Activated CD8-positive, alpha-beta T cell treated with anti-CD3 and anti-CD28 coated beads, Interleukin-2, amount 10 ng/mL, durations not matched to agents 7 days and 5 days (primary cell): ENCODE data around the gene KCNQ2. TPM values are rescaled to one million over a fixed set of nuclear protein-coding genes. Genes with fewer than 3 reads are reported as not detected.

Experiments used
- ATAC-seq: fragments of 150-1000 bp; cut with Tn5 transposase; one replicate; pipeline ENCODE4 v1.10.0; 2021; ENCODE audit warnings: moderate library complexity
- CTCF ChIA-PET: fragments of 350-600 bp; sonication (Branson Sonifier 250); formaldehyde crosslinking; loops from one replicate; lab custom pipeline; 2021; ENCODE audit warnings: antibody characterized with exemption; lab: Charles Lee
- POLR2A ChIA-PET: fragments of 350-600 bp; sonication (Branson Sonifier 250); formaldehyde crosslinking; loops from one replicate; lab custom pipeline; 2021; ENCODE audit warnings: antibody characterized with exemption; lab: Charles Lee
- DNase-seq: peaks from one replicate; pipeline ENCODE4 v3.0.0-alpha.2; 2020
- H3K27ac Mint-ChIP-seq: one replicate; pipeline ENCODE4 v1.8.0; 2021; ENCODE audit warnings: mild to moderate bottlenecking, mixed read lengths
- H3K27me3 Mint-ChIP-seq: one replicate; pipeline ENCODE4 v1.8.0; 2021; ENCODE audit warnings: low read depth, mixed read lengths
- H3K36me3 Mint-ChIP-seq: one replicate; pipeline ENCODE4 v1.8.0; 2021; ENCODE audit warnings: low read depth, mixed read lengths
- H3K4me1 Mint-ChIP-seq: one replicate; pipeline ENCODE4 v1.8.0; 2021; ENCODE audit warnings: low read depth, mixed read lengths
- H3K4me3 Mint-ChIP-seq: one replicate; pipeline ENCODE4 v1.8.0; 2021; ENCODE audit warnings: mild to moderate bottlenecking, mixed read lengths
- H3K9me3 Mint-ChIP-seq: one replicate; pipeline ENCODE4 v1.8.0; 2022; ENCODE audit warnings: mixed read lengths; ENCODE audit not compliant: insufficient read depth
- total RNA-seq, 2 experiments: library from RNA; stranded (reverse); gene quantifications; one replicate each; pipeline ENCODE4 v1.2.3, GENCODE V29; 2021

The KCNQ2 gene
- total RNA-seq, 2 experiments from 2014 or later, result not detected

DNA sequence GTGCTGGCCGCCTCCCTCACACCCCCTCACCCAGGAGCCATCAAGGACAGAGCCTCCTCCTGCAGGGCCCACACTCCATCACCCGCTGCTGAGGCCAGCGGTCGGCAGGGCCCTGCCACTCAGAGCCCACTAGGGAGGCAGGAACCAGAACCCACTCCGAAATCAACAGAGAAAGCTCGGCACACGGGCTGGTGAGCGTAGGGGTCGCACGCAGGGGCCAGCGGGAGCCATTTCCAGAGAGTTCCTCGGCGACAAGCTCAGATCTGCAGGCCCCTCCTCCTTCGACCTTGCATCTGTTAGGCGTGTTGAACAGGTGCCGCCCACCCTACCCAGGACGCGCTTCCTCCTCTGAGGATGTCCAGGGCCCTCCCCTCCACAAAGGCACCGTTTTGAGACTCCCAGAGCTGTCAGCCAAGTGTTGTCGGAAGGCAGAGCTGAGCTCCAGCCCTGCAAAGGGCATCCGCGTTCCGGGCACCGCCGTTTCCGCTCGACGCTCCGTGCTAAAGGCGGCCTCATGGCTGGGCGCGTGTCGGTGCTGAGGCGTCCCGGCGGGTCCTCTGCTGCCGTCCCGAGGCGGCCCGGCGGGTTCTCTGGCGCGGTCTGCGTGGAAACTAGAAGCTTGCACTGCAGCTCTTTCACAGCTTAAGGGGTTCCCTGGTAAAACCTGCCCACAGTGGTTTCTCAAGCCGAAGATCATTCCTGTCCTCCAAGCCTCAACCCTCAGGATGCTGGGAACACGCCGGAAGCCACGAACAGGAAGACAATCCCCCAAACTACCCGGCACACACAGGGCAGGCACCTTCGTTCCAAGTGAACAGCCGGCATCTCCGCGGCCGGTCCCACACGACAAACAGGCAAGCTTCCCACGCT lies 6.8 kb downstream of the KCNQ2 start:
- Mint-ChIP-seq H3K4me3 (no peak overlapping the region), H3K27ac (no peak overlapping the region), H3K36me3 (no peaks in the 10 kb centered on the region), H3K27me3 (peaks cover 9% of the 10 kb centered on the region), H3K9me3 (no peaks in the 10 kb centered on the region), H3K4me1 (no peaks in the 10 kb centered on the region)
- ChIA-PET CTCF (no interaction called here), POLR2A (interaction anchor here (1.9 kb wide), 1 partner anchor 56 kb away, joined by 7 read pairs; no protein-coding TSS in a partner anchor)
- ATAC-seq (no peak), DNase-seq (no peak)

DNA sequence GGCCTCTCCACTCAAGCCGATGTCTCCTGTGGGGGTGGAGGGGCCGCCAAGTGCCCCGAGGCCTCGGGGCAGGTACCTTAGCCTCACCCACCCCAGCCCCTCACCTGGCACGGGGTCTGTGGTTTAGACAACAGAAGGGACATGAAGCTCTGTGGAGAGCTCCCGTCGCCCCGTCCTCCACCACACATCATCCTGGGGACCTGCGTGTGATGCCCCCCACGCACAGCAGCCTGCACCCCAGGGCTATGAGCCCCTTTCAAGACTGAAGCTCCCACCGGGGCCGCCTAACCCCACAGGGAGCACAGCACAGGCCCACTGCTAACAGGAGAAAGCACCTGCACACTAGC lies 8.2 kb downstream of the KCNQ2 start:
- ChIA-PET CTCF (interaction anchor here (1.1 kb wide), 1 partner anchor 32 kb away, joined by 3 read pairs; no protein-coding TSS in a partner anchor), POLR2A (interaction anchor here (1.9 kb wide), 1 partner anchor 57 kb away, joined by 7 read pairs; no protein-coding TSS in a partner anchor)
- ATAC-seq (no peak), DNase-seq (no peak)
- no peak overlapping the region for H3K4me3 Mint-ChIP-seq
- H3K36me3 Mint-ChIP-seq, result no peaks in the 10 kb centered on the region
- no peaks in the 10 kb centered on the region for H3K9me3 Mint-ChIP-seq
- H3K27me3 Mint-ChIP-seq, result peaks cover 5% of the 10 kb centered on the region
- H3K4me1 Mint-ChIP-seq, result no peaks in the 10 kb centered on the region
- no peak overlapping the region for H3K27ac Mint-ChIP-seq

DNA sequence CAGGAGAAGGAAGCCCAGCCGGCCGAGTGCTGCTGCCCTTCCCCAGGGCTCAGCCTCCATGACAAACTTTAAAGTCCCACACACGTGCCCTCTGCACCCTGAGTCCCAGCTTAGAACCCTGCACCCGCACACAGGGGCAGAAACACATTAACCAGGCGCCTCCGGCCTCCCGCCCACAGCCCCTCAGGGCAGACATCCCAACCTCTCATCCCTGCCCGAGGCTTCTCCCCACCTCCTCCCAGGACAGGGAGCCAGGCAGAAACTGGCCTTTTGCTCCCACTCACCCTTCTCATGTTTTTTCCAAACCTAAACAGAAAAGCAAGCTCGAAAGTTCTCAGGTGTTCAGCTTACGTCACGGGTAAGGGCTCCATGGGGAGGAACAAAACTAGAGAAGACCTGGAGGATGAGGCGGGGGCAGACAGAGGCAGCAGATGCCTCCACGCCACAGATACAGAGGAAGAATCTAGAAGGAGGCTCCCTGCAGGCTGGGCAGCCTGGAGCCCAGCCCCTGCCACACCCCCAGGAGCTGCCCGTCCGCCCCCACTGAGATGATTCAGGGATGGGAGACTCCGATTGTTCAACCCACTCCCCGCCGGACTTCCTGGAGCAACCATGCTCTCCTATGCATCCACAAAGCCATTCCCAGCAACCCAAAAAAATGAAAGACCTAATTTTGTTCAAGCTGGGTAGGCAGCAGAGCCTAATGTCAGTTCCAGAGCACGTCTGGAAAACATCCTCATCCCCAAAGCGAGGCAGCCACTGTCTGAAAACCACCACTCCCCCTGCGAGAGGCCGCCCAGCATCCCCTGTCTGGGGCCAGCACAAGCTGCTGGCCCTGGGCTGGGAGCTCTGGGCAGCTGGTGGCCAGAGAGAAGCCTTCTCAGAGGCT lies 8.8 kb downstream of the KCNQ2 start:
- Mint-ChIP-seq H3K4me3 (no peak overlapping the region), H3K36me3 (no peaks in the 10 kb centered on the region), H3K4me1 (no peaks in the 10 kb centered on the region), H3K27ac (no peak overlapping the region), H3K27me3 (peaks cover 5% of the 10 kb centered on the region), H3K9me3 (no peaks in the 10 kb centered on the region)
- DNase-seq (no peak), ATAC-seq (no peak)
- POLR2A ChIA-PET, result no interaction called here
- CTCF ChIA-PET, result interaction anchor here (1.1 kb wide), 1 partner anchor 33 kb away, joined by 3 read pairs; no protein-coding TSS in a partner anchor

DNA sequence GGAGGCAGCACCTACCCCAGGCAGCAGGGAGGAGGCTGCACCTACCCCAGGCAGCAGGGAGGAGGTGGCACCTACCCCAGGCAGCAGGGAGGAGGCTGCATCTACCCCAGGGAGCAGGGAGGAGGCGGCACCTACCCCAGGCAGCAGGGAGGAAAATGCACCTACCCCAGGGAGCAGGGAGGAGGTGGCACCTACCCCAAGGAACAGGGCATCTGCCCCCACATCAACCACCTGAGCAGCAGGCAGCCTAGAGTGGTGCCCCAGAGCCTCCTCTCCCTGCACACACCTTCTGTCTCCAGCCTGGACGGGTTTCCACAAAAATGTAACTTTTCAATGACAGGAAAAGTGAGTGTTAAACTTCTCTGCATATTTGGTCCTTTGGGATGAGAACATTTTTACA lies 10.2 kb downstream of the KCNQ2 start:
- Mint-ChIP-seq H3K27ac (no peak overlapping the region), H3K4me3 (no peak overlapping the region), H3K4me1 (no peaks in the 10 kb centered on the region), H3K9me3 (no peaks in the 10 kb centered on the region), H3K27me3 (peaks cover 5% of the 10 kb centered on the region), H3K36me3 (no peaks in the 10 kb centered on the region)
- ATAC-seq (no peak), DNase-seq (no peak)
- ChIA-PET POLR2A (no interaction called here), CTCF (no interaction called here)

DNA sequence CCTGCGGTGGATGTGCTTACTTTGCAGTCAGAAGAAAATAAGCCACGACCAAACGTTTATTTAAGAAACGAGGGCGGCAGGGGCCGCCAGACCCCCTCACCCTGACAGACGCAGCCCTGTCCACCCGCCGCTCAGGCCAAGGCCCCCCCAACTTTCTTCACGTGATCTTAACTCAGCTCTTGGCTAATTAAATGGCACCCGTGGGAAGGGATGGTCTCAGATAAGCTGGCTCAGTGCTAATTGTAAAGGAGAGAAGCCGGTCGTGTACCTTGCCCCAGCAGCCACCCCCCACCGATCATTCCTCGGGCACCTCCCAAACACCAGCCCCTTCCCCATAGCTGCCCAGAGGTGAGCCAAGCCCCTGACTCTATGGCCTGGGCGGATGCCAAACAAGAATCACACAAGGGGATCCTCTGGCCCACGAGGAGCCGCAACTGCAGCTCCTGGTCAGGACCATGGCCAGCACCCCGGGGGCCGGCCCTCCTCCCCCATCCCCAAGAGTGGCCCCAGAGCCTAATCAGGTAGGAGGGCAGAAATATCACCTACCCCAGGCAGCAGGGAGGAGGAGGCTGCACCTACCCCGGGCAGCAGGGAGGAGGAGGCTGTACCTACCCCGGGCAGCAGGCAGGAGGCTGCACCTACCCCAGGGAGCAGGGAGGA lies 11.2 kb downstream of the KCNQ2 start:
- peaks cover 5% of the 10 kb centered on the region for H3K27me3 Mint-ChIP-seq
- no peaks in the 10 kb centered on the region for H3K36me3 Mint-ChIP-seq
- no peaks in the 10 kb centered on the region for H3K4me1 Mint-ChIP-seq
- ATAC-seq (peak; percentile 42), DNase-seq (peak; percentile 42)
- H3K4me3 Mint-ChIP-seq, result no peak overlapping the region
- CTCF ChIA-PET, result no interaction called here
- no peak overlapping the region for H3K27ac Mint-ChIP-seq
- POLR2A ChIA-PET, result no interaction called here
- H3K9me3 Mint-ChIP-seq, result no peaks in the 10 kb centered on the region

DNA sequence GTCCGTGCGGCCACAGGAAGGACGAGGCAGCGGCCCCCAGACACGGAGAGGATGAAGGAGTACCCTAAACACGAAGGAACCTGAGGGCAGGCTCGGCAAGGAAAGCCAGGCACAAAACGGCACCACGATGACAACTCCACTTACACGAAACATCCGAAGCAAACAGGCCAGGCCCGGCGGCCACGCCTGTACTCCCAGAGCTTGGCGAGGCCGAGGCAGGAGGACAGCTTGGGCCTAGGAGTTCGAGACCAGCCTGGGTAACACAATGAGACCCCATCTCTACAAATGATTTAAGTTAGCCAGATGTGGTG lies 13.4 kb downstream of the KCNQ2 start:
- no peak overlapping the region for H3K4me3 Mint-ChIP-seq
- CTCF ChIA-PET, result no interaction called here

DNA sequence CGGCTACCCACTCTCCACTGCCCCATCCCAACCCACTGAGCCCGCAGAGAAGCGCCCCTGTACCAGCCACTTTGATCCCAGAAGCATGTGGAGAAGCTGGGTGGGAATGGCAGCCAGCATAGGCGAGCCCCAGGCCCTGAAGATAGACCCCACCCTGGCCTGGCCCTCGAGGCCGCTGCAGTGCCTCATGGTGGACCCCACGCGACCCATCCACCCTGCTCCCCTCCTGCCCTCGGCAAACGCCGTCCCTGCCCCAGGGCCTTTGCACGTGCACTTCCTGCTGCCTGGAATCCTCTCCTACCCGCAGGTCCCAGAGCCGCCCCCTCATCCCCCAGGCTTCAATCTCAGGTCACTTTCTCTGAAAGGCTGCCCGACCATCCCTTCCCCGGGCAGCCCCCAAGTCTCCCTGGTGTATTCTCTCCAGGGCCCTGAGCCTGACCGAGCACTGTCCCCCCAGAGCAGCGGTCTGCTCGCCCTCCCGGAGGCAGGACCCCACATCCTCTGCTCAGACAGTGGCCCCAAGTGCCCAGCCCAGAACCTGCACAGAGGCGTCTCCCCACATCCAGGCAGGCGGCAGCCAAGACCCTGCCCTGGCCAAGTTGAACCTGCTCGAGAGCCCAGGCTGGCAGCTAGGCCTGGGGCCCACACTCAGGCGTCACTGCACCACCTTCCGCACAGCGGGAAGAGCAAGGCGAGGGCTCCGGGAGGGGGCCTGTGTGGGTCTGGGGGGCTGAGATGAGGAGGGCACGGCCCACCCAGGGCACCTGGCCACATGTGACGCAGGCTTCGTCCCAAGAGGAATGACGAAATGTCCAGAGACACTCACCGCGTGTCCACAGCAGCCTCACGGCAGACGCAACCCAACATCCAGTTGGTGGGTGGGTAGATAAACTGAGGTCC lies 14.0 kb downstream of the KCNQ2 start:
- POLR2A ChIA-PET, result no interaction called here

More for the DNA sequence above, 13.4 kb downstream of the KCNQ2 start:
- Mint-ChIP-seq H3K27ac (no peak overlapping the region), H3K27me3 (peaks cover 10% of the 10 kb centered on the region), H3K9me3 (no peaks in the 10 kb centered on the region), H3K36me3 (no peaks in the 10 kb centered on the region), H3K4me1 (no peaks in the 10 kb centered on the region)
- POLR2A ChIA-PET, result no interaction called here
- no peak for DNase-seq
- no peak for ATAC-seq

DNA sequence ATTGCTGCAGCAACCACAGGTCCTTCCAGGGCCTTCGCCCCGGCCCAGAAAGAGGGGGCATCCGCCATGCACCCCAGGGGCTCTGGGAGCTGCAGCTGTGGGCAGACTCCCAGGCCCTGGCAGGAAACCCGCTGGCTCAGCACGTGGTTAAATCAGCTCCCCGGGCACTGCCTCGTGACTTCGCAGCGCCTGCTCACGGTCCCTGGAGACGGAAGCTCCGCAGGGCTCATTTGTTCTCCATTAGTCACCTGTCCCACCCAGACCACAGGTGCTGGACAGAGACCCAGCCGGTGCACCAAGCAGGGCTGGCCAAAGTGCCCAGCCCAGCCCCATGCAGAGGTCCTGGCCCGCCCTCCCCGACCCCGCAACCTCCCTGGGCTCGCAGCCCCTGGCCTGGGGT lies 14.7 kb downstream of the KCNQ2 start:
- POLR2A ChIA-PET, result no interaction called here
- no peak overlapping the region for H3K4me3 Mint-ChIP-seq
- CTCF ChIA-PET, result no interaction called here
- H3K36me3 Mint-ChIP-seq, result no peaks in the 10 kb centered on the region
- peaks cover 12% of the 10 kb centered on the region for H3K27me3 Mint-ChIP-seq
- H3K9me3 Mint-ChIP-seq, result no peaks in the 10 kb centered on the region
- DNase-seq (no peak), ATAC-seq (no peak)
- H3K27ac Mint-ChIP-seq, result no peak overlapping the region
- no peaks in the 10 kb centered on the region for H3K4me1 Mint-ChIP-seq

More for the DNA sequence above, 14.0 kb downstream of the KCNQ2 start:
- no peaks in the 10 kb centered on the region for H3K36me3 Mint-ChIP-seq
- CTCF ChIA-PET, result no interaction called here
- ATAC-seq (no peak), DNase-seq (no peak)
- peaks cover 10% of the 10 kb centered on the region for H3K27me3 Mint-ChIP-seq
- no peaks in the 10 kb centered on the region for H3K4me1 Mint-ChIP-seq
- no peaks in the 10 kb centered on the region for H3K9me3 Mint-ChIP-seq
- no peak overlapping the region for H3K4me3 Mint-ChIP-seq
- no peak overlapping the region for H3K27ac Mint-ChIP-seq

DNA sequence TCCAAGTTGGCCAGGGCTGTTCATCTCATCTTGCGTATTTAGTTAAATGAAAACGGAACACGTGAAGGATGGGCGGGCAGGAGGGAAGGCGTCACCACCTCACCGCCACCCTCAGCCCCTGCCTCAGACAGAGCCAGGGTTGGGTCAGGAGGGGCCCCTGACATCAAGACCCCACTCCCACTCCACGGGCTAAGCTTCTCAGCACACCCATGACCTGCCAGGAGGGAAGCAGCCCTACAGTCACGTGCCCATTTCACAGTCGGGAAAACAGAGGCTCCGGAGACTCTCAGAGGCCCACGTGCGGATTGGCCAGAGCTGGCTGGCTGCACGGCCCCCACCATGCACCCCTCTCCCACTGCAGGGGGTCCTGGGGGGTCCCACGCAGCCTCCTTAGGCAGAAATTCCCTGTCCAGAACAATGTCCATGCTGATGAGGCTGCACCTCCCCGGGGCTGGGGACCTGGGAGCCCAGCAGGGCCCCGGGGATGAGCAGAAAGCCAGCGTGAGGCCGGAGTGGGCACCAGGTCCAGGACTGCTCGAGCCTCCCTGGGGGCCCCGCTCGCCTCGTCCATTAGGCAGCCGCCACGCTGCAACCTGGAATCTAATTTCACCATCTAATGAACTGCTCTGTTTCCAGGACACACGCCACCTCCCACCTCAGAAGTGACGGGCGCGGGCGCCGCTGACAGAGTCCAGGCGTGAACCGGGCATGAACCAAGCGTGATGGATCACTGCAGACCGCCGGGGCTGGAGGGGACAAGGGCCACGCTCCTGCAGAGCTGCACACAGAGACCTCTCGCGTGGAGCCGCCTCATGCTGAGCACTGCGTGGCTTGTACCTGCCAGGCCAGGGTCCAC lies 15.8 kb downstream of the KCNQ2 start:
- ChIA-PET POLR2A (no interaction called here), CTCF (no interaction called here)
- ATAC-seq, result no peak
- H3K27ac Mint-ChIP-seq, result no peak overlapping the region
- no peak overlapping the region for H3K4me3 Mint-ChIP-seq
- H3K27me3 Mint-ChIP-seq, result peaks cover 10% of the 10 kb centered on the region
- H3K4me1 Mint-ChIP-seq, result no peaks in the 10 kb centered on the region
- no peaks in the 10 kb centered on the region for H3K9me3 Mint-ChIP-seq
- no peaks in the 10 kb centered on the region for H3K36me3 Mint-ChIP-seq
- DNase-seq, result no peak

DNA sequence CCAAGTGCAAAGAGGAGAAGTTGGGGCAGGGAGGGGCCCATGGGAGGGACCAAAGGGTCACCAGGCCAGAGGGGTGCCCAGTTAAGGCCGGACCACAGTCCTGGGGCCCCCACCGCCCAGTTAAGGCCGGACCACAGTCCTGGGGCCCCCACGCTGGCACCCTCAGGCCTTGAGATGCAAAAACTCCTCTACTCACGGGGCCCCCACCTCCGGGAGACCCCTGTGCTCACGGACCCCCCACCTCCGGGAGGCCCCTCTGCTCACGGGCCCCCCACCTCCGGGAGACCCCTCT lies 16.9 kb downstream of the KCNQ2 start:
- ATAC-seq, result no peak
- no peaks in the 10 kb centered on the region for H3K9me3 Mint-ChIP-seq
- H3K27ac Mint-ChIP-seq, result no peak overlapping the region
- H3K36me3 Mint-ChIP-seq, result no peaks in the 10 kb centered on the region
- H3K27me3 Mint-ChIP-seq, result peaks cover 10% of the 10 kb centered on the region
- CTCF ChIA-PET, result no interaction called here
- DNase-seq, result no peak
- POLR2A ChIA-PET, result no interaction called here
- H3K4me3 Mint-ChIP-seq, result no peak overlapping the region
- no peaks in the 10 kb centered on the region for H3K4me1 Mint-ChIP-seq
